HepG2 (cell line): ENCODE results near the gene TSTD1. TPM values are rescaled to one million over a fixed set of nuclear protein-coding genes. Genes with fewer than 3 reads are reported as not detected.

Experiments used
- ATAC-seq: fragments of 200-7000 bp; cut with Tn5 transposase; 3 replicates; pipeline ENCODE4 v1.9.1; 2020; ENCODE audit warnings: mild to moderate bottlenecking, moderate library complexity
- BruUV-seq: library from RNA; stranded (reverse); fragments of 400-500 nt; replicated peaks from 2 replicates; lab custom pipeline; 2021; lab: Mats Ljungman, UMichigan
- CTCF ChIA-PET: fragments of 300-600 bp; formaldehyde crosslinking; extraction: SDS; loops from one replicate; lab custom pipeline; 2021; ENCODE audit warnings: low total read pairs, inconsistent platforms, low intra/inter-chr PET ratio; lab: Yijun Ruan, JAX
- POLR2A ChIA-PET: fragments of 350-600 bp; sonication (Branson Sonifier 250); formaldehyde crosslinking; loops from one replicate; lab custom pipeline; 2020; ENCODE audit warnings: antibody characterized with exemption, inconsistent platforms; lab: Yijun Ruan, JAX
- DNase-seq: peaks from one replicate; pipeline ENCODE4 v3.0.0-alpha.2; 2015; ENCODE audit warnings: low spot score
- FAIRE-seq: peaks from 3 replicates; lab custom pipeline; 2011; peaks lifted over from hg19 to GRCh38; lab: Jason Lieb, UNC
- H2AFZ ChIP-seq: one replicate; pipeline ENCODE4 v1.6.1; 2011; ENCODE audit warnings: low read length, inconsistent platforms
- H3K27ac ChIP-seq: fragments of 300-600 bp; 3 replicates; pipeline ENCODE4 v1.8.0; 2011; ENCODE audit warnings: mixed run types, mild to moderate bottlenecking, mixed read lengths, low read length, inconsistent platforms; ENCODE audit not compliant: insufficient read depth; ENCODE audit errors: extremely low read length
- H3K27me3 ChIP-seq, 2 experiments: fragments of 200-600 bp in 1 of 2; 2 replicates in 1 of 2; 3 replicates in 1 of 2; pipeline versions ENCODE4 v1.6.0 to v1.8.0; 2011; ENCODE audit warnings: low read length in 2 of 2, mild to moderate bottlenecking in 2 of 2, moderate library complexity in 2 of 2, inconsistent platforms in 1 of 2; ENCODE audit not compliant: insufficient read depth in 2 of 2, control insufficient read depth in 1 of 2
- H3K36me3 ChIP-seq, 2 experiments: fragments of 200-600 bp in 1 of 2; replicated peaks in 1 of 2; 2 replicates in 1 of 2; 3 replicates in 1 of 2; pipeline versions ENCODE4 v1.5.1 to v1.8.0; 2011; ENCODE audit warnings: low read length in 2 of 2, inconsistent platforms in 1 of 2; ENCODE audit not compliant: insufficient read depth in 2 of 2, control insufficient read depth in 1 of 2
- H3K4me1 ChIP-seq: 2 replicates; pipeline ENCODE4 v1.5.1; 2012; ENCODE audit warnings: low read length, inconsistent platforms; ENCODE audit not compliant: insufficient read depth
- H3K4me2 ChIP-seq: 2 replicates; pipeline ENCODE4 v1.6.0; 2011; ENCODE audit warnings: low read depth, low read length, inconsistent platforms
- H3K4me3 ChIP-seq, 3 experiments: fragments of 200-600 bp in 1 of 3; sonication (generic), shearing (Covaris generic) in 1 of 3; replicated peaks in 1 of 3; 2 replicates each; pipeline ENCODE4 v1.5.1; 2011 to 2016; ENCODE audit warnings: low read length in 3 of 3, inconsistent platforms in 2 of 3, low read depth in 2 of 3, mild to moderate bottlenecking in 2 of 3, control low read depth in 1 of 3, mixed read lengths in 1 of 3; ENCODE audit not compliant: insufficient read depth in 1 of 3
- H3K79me2 ChIP-seq: one replicate; pipeline ENCODE4 v1.6.1; 2011; ENCODE audit warnings: low read length, inconsistent platforms; ENCODE audit not compliant: insufficient read depth
- H3K9ac ChIP-seq: 2 replicates; pipeline ENCODE4 v1.6.0; 2011; ENCODE audit warnings: mild to moderate bottlenecking, low read depth, low read length, inconsistent platforms; ENCODE audit not compliant: insufficient read depth
- H3K9me3 ChIP-seq: 2 replicates; pipeline ENCODE4 v1.5.1; 2012; ENCODE audit warnings: mild to moderate bottlenecking, low read length
- H4K20me1 ChIP-seq: 2 replicates; pipeline ENCODE4 v1.6.0; 2011; ENCODE audit warnings: inconsistent platforms, mild to moderate bottlenecking, low read length, moderate library complexity; ENCODE audit not compliant: insufficient read depth
- EP300 ChIP-seq, 3 experiments: sonication (generic) in 1 of 3; formaldehyde crosslinking in 1 of 3; IDR thresholded peaks; 2 replicates each; pipeline versions ENCODE4 v1.5.1 to v1.6.1; 2011 to 2020; ENCODE audit warnings: low read depth in 2 of 3, low read length in 2 of 3, borderline replicate concordance in 1 of 3, improper control_type of control experiment in 1 of 3, mild to moderate bottlenecking in 1 of 3, missing genetic modification reagents in 1 of 3, moderate library complexity in 1 of 3
- HOXA3 ChIP-seq: sonication (generic); formaldehyde crosslinking; IDR thresholded peaks from 2 replicates; pipeline ENCODE4 v1.5.0; 2020; ENCODE audit warnings: missing genetic modification reagents
- HOXD1 ChIP-seq: sonication (generic); formaldehyde crosslinking; IDR thresholded peaks from 2 replicates; pipeline ENCODE4 v1.5.0; 2020; ENCODE audit warnings: missing genetic modification reagents
- KMT2A ChIP-seq: sonication (generic); formaldehyde crosslinking; IDR thresholded peaks from 2 replicates; pipeline ENCODE4 v1.4.0; 2020; ENCODE audit warnings: missing genetic modification reagents
- SNAPC2 ChIP-seq: sonication (generic); formaldehyde crosslinking; IDR thresholded peaks from 2 replicates; pipeline ENCODE4 v1.8.1; 2022; ENCODE audit warnings: mild to moderate bottlenecking, missing genetic modification reagents
- ZBTB7B ChIP-seq: sonication (generic); formaldehyde crosslinking; IDR thresholded peaks from 2 replicates; pipeline ENCODE4 v1.4.0; 2020; ENCODE audit warnings: missing genetic modification reagents
- ZNF230 ChIP-seq: sonication (generic); formaldehyde crosslinking; IDR thresholded peaks from 2 replicates; pipeline ENCODE4 v1.4.0; 2020; ENCODE audit warnings: mild to moderate bottlenecking, missing genetic modification reagents
- ZNF232 ChIP-seq: sonication (generic); formaldehyde crosslinking; IDR thresholded peaks from 2 replicates; pipeline ENCODE4 v1.4.0; 2020; ENCODE audit warnings: missing genetic modification reagents, borderline replicate concordance
- ZNF615 ChIP-seq: sonication (generic); formaldehyde crosslinking; IDR thresholded peaks from 2 replicates; pipeline ENCODE4 v1.5.0; 2020; ENCODE audit warnings: mild to moderate bottlenecking, missing genetic modification reagents, borderline replicate concordance
- WGBS: methylation state at CpG from one replicate; pipeline ENCODE4 v1.1.6; 2017; ENCODE audit warnings: low lambda C conversion rate; 5-methylcytosine and 5-hydroxymethylcytosine counted together
- in situ Hi-C: cut with HindIII; loops from 2 replicates; pipeline ENCODE4 v1.10.0; 2017; ENCODE audit warnings: low pct_unique_long_range_greater_than_20kb; ENCODE audit not compliant: extremely low pct_ligation_motif_present
- intact Hi-C: fragments of 100-400 bp; cut with micrococcal nuclease; formaldehyde crosslinking; loops from one replicate; pipeline ENCODE4 v1.10.0; 2022; ENCODE audit not compliant: unreplicated experiment
- polyA plus RNA-seq, 8 experiments: library from polyadenylated mRNA; depleted of rRNA in 3 of 8; stranded (reverse) in 7 of 8; unstranded in 1 of 8; fragments of >200 nt; fragmentation: Illumina TruSeq in 4 of 8; extraction: Trizol in 4 of 8; gene quantifications; 2 replicates each; pipeline versions ENCODE4 v1.2.1 to v1.2.3, GENCODE V29; 2011 to 2016; ENCODE audit warnings: low read depth in 4 of 8, missing spikeins in 1 of 8, mixed read lengths in 1 of 8; ENCODE audit not compliant: insufficient read depth in 1 of 8
- total RNA-seq, 5 experiments: library from RNA; depleted of rRNA; stranded (reverse); fragments of >200 nt; fragmentation: Illumina TruSeq; extraction: Trizol; gene quantifications; 2 replicates each; pipeline ENCODE4 v1.2.3, GENCODE V29; 2016; ENCODE audit warnings: low read depth in 1 of 5
- TF ChIP-seq, protein P1 (sequence below): fragments of 450-650 bp; IDR thresholded peaks from 2 replicates; pipeline ENCODE4 v1.6.1; 2016
- TF ChIP-seq, protein P2 (sequence below), 2 experiments: fragments of 450-650 bp in 1 of 2; sonication (generic) in 1 of 2; formaldehyde crosslinking; IDR thresholded peaks; 2 replicates each; pipeline versions ENCODE4 v1.5.0 to v1.8.0; 2020 to 2022; ENCODE audit warnings: mild to moderate bottlenecking in 1 of 2, missing genetic modification reagents in 1 of 2
- TF ChIP-seq, protein P3 (sequence below): sonication (generic); formaldehyde crosslinking; IDR thresholded peaks from 2 replicates; pipeline ENCODE4 v1.8.1; 2022; ENCODE audit warnings: low read depth, mild to moderate bottlenecking, missing genetic modification reagents
- TF ChIP-seq, protein P4 (sequence below): sonication (generic); formaldehyde crosslinking; conservative IDR thresholded peaks from 2 replicates; pipeline ENCODE4 v1.4.0; 2020; ENCODE audit warnings: missing genetic modification reagents

Gene TSTD1
- total and polyA plus RNA-seq, 2 of the 13 experiments (the other 11 are each of a cell fraction or from before 2014, with no cell fraction given) = 0.15 to 0.31 TPM

DNA sequence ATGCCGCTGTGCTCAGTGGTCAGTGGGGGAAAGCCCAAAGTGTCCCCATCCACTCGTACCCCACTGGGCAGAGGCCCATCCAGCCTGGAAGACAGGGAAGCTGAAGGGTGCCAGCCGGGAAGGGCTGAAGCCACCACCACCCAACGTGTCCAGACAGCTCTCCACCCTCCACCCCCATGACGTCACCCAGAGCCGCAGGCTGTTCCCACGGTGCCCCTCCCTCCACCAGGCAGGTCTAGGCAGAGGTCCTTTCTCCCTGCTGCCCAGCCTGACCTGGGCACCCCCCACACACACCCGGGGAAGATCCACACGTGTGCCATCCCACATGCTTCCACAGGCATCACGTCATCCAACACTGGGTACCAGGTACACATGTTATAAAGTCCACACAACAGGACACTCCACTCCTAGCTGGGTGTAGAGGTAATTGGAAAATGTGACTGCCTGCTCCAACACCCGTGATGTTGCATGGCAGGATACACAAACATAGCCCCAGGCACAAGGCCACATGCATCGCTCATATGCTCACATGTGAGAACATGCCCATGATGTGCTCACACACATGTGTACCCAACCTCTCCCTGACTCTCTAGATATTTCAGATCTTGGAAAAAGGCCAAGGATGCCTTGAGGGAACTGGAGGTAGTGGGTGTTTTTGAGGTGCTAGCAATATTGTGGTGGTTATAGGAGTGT is 36.1 kb upstream of the TSTD1 start (continued):
- TF ChIP-seq EP300 (IDR thresholded peaks at IDR 0.05; ENCODE audit: low read depth in 2 of 2, low read length in 2 of 2) = peak in 1 of 2 experiments; percentile 59; a peak in 1 of 4 replicates
- TF ChIP-seq EP300 (CRISPR knock-in tag; IDR thresholded peaks at IDR 0.05; ENCODE audit: borderline replicate concordance) = no peak
- TF ChIP-seq KMT2A (CRISPR knock-in tag) = no peak
- no peak for TF ChIP-seq HOXD1 (CRISPR knock-in tag)
- peak; percentile 31; the same call in 1 of the 2 replicates for TF ChIP-seq HOXA3 (CRISPR knock-in tag)

DNA sequence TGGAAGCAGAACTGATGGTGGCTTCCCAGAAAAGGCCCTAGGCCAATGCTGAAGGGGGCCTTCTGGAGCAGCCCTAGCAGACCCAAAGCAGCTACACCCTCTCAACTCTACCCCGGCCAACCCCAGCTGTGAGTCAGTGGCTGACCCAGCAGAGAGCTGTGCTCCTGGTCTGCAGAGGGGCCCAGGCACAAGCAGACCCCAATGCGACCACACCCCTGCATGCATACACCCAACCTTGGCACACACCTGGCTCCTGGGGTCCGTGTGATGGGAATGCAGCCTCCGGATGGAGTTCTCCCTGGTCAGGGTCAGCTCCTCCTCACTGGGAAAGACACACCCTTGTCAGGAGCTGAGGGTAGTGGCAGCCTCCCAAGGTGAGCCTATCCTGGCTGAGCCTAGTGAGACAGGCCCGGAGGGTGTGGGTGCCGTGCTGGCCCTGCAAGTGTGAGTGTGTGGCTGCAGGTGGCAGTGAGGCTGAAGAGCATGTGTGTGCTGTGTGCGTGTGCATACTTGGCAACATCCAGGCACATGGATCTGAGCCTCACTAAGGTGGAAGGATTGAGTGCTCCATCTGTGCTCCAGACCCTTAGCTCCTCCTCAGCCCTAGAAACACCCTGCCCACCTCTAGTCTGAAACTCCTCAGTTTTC is 34.8 kb upstream of the TSTD1 start:
- peak; percentile 32 for FAIRE-seq
- in situ Hi-C loops (no loop called here), intact Hi-C loops (no loop called here)
- CTCF ChIA-PET = interaction anchor here (4.5 kb wide), 1 partner anchor 24 kb away, joined by 50 read pairs; the partner anchor contains the start of gene KLHDC9
- peak; percentile 50 for DNase-seq
- BruUV-seq = no TSS peak
- H4K20me1 ChIP-seq = no peaks in the 10 kb centered on the region
- H3K4me2 ChIP-seq = peak overlapping the region; percentile 96
- peak overlapping the region; percentile 70 for H3K9ac ChIP-seq
- H3K36me3 ChIP-seq = no peaks in the 10 kb centered on the region
- peak overlapping the region; percentile 62 to 75 (median 64) for H3K4me3 ChIP-seq
- peak overlapping the region; percentile 40 for H3K27ac ChIP-seq
- WGBS = no CpG with 5 or more reads among the region's 7 CpGs
- peak; percentile 83 for ATAC-seq
- H3K79me2 ChIP-seq = no peaks in the 10 kb centered on the region
- H3K9me3 ChIP-seq = no peaks in the 10 kb centered on the region
- H3K27me3 ChIP-seq = no peaks in the 10 kb centered on the region
- H3K4me1 ChIP-seq = peaks cover 41% of the 10 kb centered on the region
- H2AFZ ChIP-seq = no peak overlapping the region
- POLR2A ChIA-PET = interaction anchor here (0.6 to 3.8 kb wide), 5 partner anchors 28 to 59 kb away, joined by 3 to 21 read pairs (median 6); partner anchors contain the start of genes DEDD, F11R, NIT1 and PFDN2
- TF ChIP-seq SNAPC2 (CRISPR knock-in tag) (no peak), ZBTB7B (CRISPR knock-in tag) (peak; percentile 26; the same call in 1 of the 2 replicates), ZNF230 (0 out of 2 replicates have a peak, but pooled peaks have one; percentile 55), ZNF232 (CRISPR knock-in tag) (no peak), ZNF615 (CRISPR knock-in tag) (no peak)
- TF ChIP-seq, protein P1, sequence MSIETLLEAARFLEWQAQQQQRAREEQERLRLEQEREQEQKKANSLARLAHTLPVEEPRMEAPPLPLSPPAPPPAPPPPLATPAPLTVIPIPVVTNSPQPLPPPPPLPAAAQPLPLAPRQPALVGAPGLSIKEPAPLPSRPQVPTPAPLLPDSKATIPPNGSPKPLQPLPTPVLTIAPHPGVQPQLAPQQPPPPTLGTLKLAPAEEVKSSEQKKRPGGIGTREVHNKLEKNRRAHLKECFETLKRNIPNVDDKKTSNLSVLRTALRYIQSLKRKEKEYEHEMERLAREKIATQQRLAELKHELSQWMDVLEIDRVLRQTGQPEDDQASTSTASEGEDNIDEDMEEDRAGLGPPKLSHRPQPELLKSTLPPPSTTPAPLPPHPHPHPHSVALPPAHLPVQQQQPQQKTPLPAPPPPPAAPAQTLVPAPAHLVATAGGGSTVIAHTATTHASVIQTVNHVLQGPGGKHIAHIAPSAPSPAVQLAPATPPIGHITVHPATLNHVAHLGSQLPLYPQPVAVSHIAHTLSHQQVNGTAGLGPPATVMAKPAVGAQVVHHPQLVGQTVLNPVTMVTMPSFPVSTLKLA = peak; percentile 27; the same call in 1 of the 2 replicates
- TF ChIP-seq, protein P2, sequence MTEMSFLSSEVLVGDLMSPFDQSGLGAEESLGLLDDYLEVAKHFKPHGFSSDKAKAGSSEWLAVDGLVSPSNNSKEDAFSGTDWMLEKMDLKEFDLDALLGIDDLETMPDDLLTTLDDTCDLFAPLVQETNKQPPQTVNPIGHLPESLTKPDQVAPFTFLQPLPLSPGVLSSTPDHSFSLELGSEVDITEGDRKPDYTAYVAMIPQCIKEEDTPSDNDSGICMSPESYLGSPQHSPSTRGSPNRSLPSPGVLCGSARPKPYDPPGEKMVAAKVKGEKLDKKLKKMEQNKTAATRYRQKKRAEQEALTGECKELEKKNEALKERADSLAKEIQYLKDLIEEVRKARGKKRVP (CRISPR knock-in tag; IDR thresholded peaks at IDR 0.05) = no peak
- TF ChIP-seq, protein P3, sequence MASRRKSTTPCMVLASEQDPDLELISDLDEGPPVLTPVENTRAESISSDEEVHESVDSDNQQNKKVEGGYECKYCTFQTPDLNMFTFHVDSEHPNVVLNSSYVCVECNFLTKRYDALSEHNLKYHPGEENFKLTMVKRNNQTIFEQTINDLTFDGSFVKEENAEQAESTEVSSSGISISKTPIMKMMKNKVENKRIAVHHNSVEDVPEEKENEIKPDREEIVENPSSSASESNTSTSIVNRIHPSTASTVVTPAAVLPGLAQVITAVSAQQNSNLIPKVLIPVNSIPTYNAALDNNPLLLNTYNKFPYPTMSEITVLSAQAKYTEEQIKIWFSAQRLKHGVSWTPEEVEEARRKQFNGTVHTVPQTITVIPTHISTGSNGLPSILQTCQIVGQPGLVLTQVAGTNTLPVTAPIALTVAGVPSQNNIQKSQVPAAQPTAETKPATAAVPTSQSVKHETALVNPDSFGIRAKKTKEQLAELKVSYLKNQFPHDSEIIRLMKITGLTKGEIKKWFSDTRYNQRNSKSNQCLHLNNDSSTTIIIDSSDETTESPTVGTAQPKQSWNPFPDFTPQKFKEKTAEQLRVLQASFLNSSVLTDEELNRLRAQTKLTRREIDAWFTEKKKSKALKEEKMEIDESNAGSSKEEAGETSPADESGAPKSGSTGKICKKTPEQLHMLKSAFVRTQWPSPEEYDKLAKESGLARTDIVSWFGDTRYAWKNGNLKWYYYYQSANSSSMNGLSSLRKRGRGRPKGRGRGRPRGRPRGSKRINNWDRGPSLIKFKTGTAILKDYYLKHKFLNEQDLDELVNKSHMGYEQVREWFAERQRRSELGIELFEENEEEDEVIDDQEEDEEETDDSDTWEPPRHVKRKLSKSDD (CRISPR knock-in tag) = 0 out of 2 replicates have a peak, but pooled peaks have one; percentile 11
- TF ChIP-seq, protein P4, sequence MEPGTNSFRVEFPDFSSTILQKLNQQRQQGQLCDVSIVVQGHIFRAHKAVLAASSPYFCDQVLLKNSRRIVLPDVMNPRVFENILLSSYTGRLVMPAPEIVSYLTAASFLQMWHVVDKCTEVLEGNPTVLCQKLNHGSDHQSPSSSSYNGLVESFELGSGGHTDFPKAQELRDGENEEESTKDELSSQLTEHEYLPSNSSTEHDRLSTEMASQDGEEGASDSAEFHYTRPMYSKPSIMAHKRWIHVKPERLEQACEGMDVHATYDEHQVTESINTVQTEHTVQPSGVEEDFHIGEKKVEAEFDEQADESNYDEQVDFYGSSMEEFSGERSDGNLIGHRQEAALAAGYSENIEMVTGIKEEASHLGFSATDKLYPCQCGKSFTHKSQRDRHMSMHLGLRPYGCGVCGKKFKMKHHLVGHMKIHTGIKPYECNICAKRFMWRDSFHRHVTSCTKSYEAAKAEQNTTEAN (CRISPR knock-in tag) = no peak
